Endothelial cell of umbilical vein (primary cell): ENCODE measurements around the gene NCOA5. TPM values are rescaled to one million over a fixed set of nuclear protein-coding genes. Genes with fewer than 3 reads are reported as not detected.
A peak's percentile ranks its signal among the peaks of the same experiment; 100 is the strongest.

Experiments
- BruUV-seq: library from RNA; stranded (reverse); fragments of 400-500 nt; replicated peaks from 2 replicates; lab custom pipeline; 2021; lab: Mats Ljungman, UMichigan
- CTCF ChIA-PET: fragments of 300-600, 350-600 bp; sonication (Branson Sonifier 250); formaldehyde crosslinking; loops from one replicate; lab custom pipeline; 2021; ENCODE audit warnings: antibody characterized with exemption, inconsistent platforms; lab: Charles Lee
- POLR2A ChIA-PET: fragments of 300-600, 350-600 bp; sonication (Branson Sonifier 250); formaldehyde crosslinking; loops from one replicate; lab custom pipeline; 2021; ENCODE audit warnings: antibody characterized with exemption, inconsistent platforms; lab: Charles Lee
- DNase-seq: peaks from one replicate; pipeline ENCODE4 v3.0.0-alpha.2; 2011; ENCODE audit warnings: low read depth, low spot score
- FAIRE-seq: peaks from 2 replicates; lab custom pipeline; 2011; peaks lifted over from hg19 to GRCh38; lab: Jason Lieb, UNC
- H2AFZ ChIP-seq: 2 replicates; pipeline ENCODE4 v1.6.0; 2012; ENCODE audit warnings: low read depth, low read length, control low read depth, inconsistent platforms
- H3K27ac ChIP-seq: 2 replicates; pipeline ENCODE4 v1.5.1; 2011; ENCODE audit warnings: low read depth, mild to moderate bottlenecking, control low read depth, low read length, moderate library complexity; ENCODE audit not compliant: insufficient read depth
- H3K27me3 ChIP-seq, 2 experiments: 2 replicates each; pipeline versions ENCODE4 v1.6.0 to v1.6.1; 2011; ENCODE audit warnings: low read length in 2 of 2, mixed read lengths in 1 of 2; ENCODE audit not compliant: control insufficient read depth in 2 of 2, insufficient read depth in 2 of 2
- H3K36me3 ChIP-seq, 2 experiments: 2 replicates in 1 of 2; 3 replicates in 1 of 2; pipeline ENCODE4 v1.5.1; 2011; ENCODE audit warnings: low read length in 2 of 2, mild to moderate bottlenecking in 1 of 2, moderate library complexity in 1 of 2; ENCODE audit not compliant: control insufficient read depth in 2 of 2, insufficient read depth in 2 of 2; ENCODE audit errors: extremely low read depth in 1 of 2
- H3K4me1 ChIP-seq: 3 replicates; pipeline ENCODE4 v1.5.1; 2011; ENCODE audit warnings: mild to moderate bottlenecking, low read length; ENCODE audit not compliant: control insufficient read depth, insufficient read depth; ENCODE audit errors: extremely low read depth
- H3K4me2 ChIP-seq: 2 replicates; pipeline ENCODE4 v1.6.1; 2011; ENCODE audit warnings: low read length, control low read depth, mixed read lengths; ENCODE audit not compliant: insufficient read depth
- H3K4me3 ChIP-seq, 3 experiments: fragments of 200-600 bp in 1 of 3; sonication (generic), shearing (Covaris generic) in 1 of 3; replicated peaks in 1 of 3; 2 replicates each; pipeline ENCODE4 v1.5.1; 2011 to 2016; ENCODE audit warnings: control low read depth in 3 of 3, low read length in 3 of 3, mild to moderate bottlenecking in 2 of 3, inconsistent platforms in 1 of 3, low read depth in 1 of 3, moderate library complexity in 1 of 3; ENCODE audit not compliant: insufficient read depth in 1 of 3
- H3K79me2 ChIP-seq: 2 replicates; pipeline ENCODE4 v1.6.0; 2012; ENCODE audit warnings: low read length, inconsistent platforms; ENCODE audit not compliant: control insufficient read depth, insufficient read depth
- H3K9ac ChIP-seq: replicated peaks from 2 replicates; pipeline ENCODE3; 2011; ENCODE audit warnings: low read length, control low read depth; ENCODE audit not compliant: insufficient read depth; ENCODE audit errors: extremely low read depth
- H3K9me1 ChIP-seq: replicated peaks from 3 replicates; pipeline ENCODE4 v1.6.0; 2011; ENCODE audit warnings: mild to moderate bottlenecking, low read length; ENCODE audit not compliant: control insufficient read depth, insufficient read depth; ENCODE audit errors: extremely low read depth
- H3K9me3 ChIP-seq: replicated peaks from 2 replicates; pipeline ENCODE4 v1.5.1; 2012; ENCODE audit warnings: low read length, inconsistent platforms; ENCODE audit not compliant: control insufficient read depth, insufficient read depth
- H4K20me1 ChIP-seq: replicated peaks from 2 replicates; pipeline ENCODE3; 2011; ENCODE audit warnings: mild to moderate bottlenecking, low read length; ENCODE audit not compliant: control insufficient read depth, insufficient read depth; ENCODE audit errors: extremely low read depth
- CTCF ChIP-seq, 2 donors: IDR thresholded peaks; 1 replicate in 1 of 2; 2 replicates in 1 of 2; pipeline ENCODE4 v1.5.1; 2011; ENCODE audit warnings: low read length in 2 of 2, mild to moderate bottlenecking in 2 of 2, moderate library complexity in 2 of 2, control low read depth in 1 of 2, inconsistent platforms in 1 of 2, low read depth in 1 of 2; ENCODE audit not compliant: insufficient read depth in 1 of 2; ENCODE audit errors: extremely low read depth in 1 of 2
- EZH2 ChIP-seq: IDR thresholded peaks from 2 replicates; pipeline ENCODE4 v1.6.1; 2012; ENCODE audit warnings: borderline replicate concordance, low read depth, mild to moderate bottlenecking, moderate library complexity, low read length, inconsistent platforms; ENCODE audit not compliant: severe bottlenecking
- FOS ChIP-seq: IDR thresholded peaks from 2 replicates; pipeline ENCODE4 v1.6.1; 2011; ENCODE audit warnings: mild to moderate bottlenecking, low read length, moderate library complexity, borderline replicate concordance; ENCODE audit not compliant: insufficient read depth
- JUN ChIP-seq: IDR thresholded peaks from 2 replicates; pipeline ENCODE4 v1.6.1; 2011; ENCODE audit warnings: borderline replicate concordance, low read depth; ENCODE audit not compliant: insufficient read length, insufficient read depth
- MAX ChIP-seq: IDR thresholded peaks from 2 replicates; pipeline ENCODE4 v1.6.1; 2011; ENCODE audit not compliant: insufficient read depth, insufficient read length
- MYC ChIP-seq: IDR thresholded peaks from one replicate; pipeline ENCODE4 v1.6.1; 2011; ENCODE audit warnings: mild to moderate bottlenecking, low read depth, low read length
- POLR2A ChIP-seq: IDR thresholded peaks from 2 replicates; pipeline ENCODE4 v1.6.1; 2012; ENCODE audit warnings: low read depth, mild to moderate bottlenecking, control low read depth, low read length
- POLR2AphosphoS5 ChIP-seq: IDR thresholded peaks from 2 replicates; pipeline ENCODE4 v1.6.1; 2012; ENCODE audit warnings: low read depth, mild to moderate bottlenecking, control low read depth, low read length, moderate library complexity; ENCODE audit not compliant: insufficient read depth
- dilution Hi-C: fragments of 300-500 bp; cut with MboI; formaldehyde crosslinking; loops from one replicate; pipeline ENCODE4 v1.15.0; 2019; ENCODE audit warnings: low sequenced_read_pairs; ENCODE audit not compliant: extremely low pct_ligation_motif_present
- intact Hi-C: fragments of 100-400 bp; cut with micrococcal nuclease; formaldehyde crosslinking; loops from one replicate; pipeline ENCODE4 v1.10.0; 2022
- polyA plus RNA-seq, 4 experiments: library from polyadenylated mRNA; depleted of rRNA in 3 of 4; stranded (reverse) in 3 of 4; unstranded in 1 of 4; fragments of >200 nt; gene quantifications; 2 replicates each; pipeline versions ENCODE4 v1.2.1 to v1.2.3, GENCODE V29; 2011 to 2012; ENCODE audit warnings: missing spikeins in 1 of 4
- total RNA-seq: library from RNA; stranded (reverse); gene quantifications from 2 replicates; pipeline ENCODE4 v1.2.3, GENCODE V29; 2021

The NCOA5 gene
- total and polyA plus RNA-seq, 2 donors (not counting 3 experiments of a cell fraction or from before 2014, with no cell fraction given): 32.0 to 39.5 TPM

GRCh38 chr20:46117704-46118467 is 28.1 kb upstream of the NCOA5 start, which contains the start of gene CD40:
Gene CD40 (plus strand): TSS chr20:46118314. CDS start chr20:46118344, 30 bp downstream.
- ChIA-PET POLR2A (no interaction called here), CTCF (interaction anchor here (0.8 to 2.1 kb wide), 3 partner anchors 10 to 15 kb away, joined by 4 to 9 read pairs (median 8); no protein-coding TSS in a partner anchor)
- TF ChIP-seq EZH2 (no peak), POLR2A (peak; percentile 89), MYC (no peak), MAX (no peak), POLR2AphosphoS5 (peak; percentile 71), CTCF (IDR thresholded peaks at IDR 0.05; ENCODE audit: extremely low read depth in 1 of 2, insufficient read depth in 1 of 2, low read depth in 1 of 2, low read length in 2 of 2) (no peak), JUN (no peak), FOS (no peak)
- no peaks in the 10 kb centered on the region for H3K9me1 ChIP-seq
- peaks cover 2 to 8% of the 10 kb centered on the region in 2 experiments for H3K27me3 ChIP-seq
- intact Hi-C loops: loop anchor here (2.0 kb wide), 1 partner anchor 27 kb away; no protein-coding TSS in a partner anchor
- no peaks in the 10 kb centered on the region for H3K9me3 ChIP-seq
- H3K79me2 ChIP-seq: no peaks in the 10 kb centered on the region
- H3K36me3 ChIP-seq: peaks cover 0 to 5% of the 10 kb centered on the region in 2 experiments
- peaks cover 28% of the 10 kb centered on the region for H3K4me1 ChIP-seq
- FAIRE-seq: peak; percentile 87
- H3K27ac ChIP-seq: no peak within 1 kb of the TSS
- H3K9ac ChIP-seq: no peak within 1 kb of the TSS
- peak within 1 kb of the TSS; percentile 46 for H3K4me2 ChIP-seq
- no TSS peak for BruUV-seq
- H4K20me1 ChIP-seq: no peaks in the 10 kb centered on the region
- H2AFZ ChIP-seq: peak within 1 kb of the TSS; percentile 86
- peak within 1 kb of the TSS in 2 of 3 experiments; percentile 9 to 54 for H3K4me3 ChIP-seq
- dilution Hi-C loops: no loop called here
- DNase-seq: peak; percentile 84
